SK-N-SH (cell line): ENCODE measurements around the gene HDGF. TPM values are rescaled to one million over a fixed set of nuclear protein-coding genes. Genes with fewer than 3 reads are reported as not detected.

Experiments used
- ELF1 ChIP-seq: IDR thresholded peaks from 2 replicates; pipeline ENCODE4 v1.4.0; 2012
- EZH2phosphoT487 ChIP-seq: fragments of 200-600 bp; sonication (generic); IDR thresholded peaks from 2 replicates; pipeline ENCODE4 v1.6.1; 2017; ENCODE audit warnings: low read depth, mixed run types, mild to moderate bottlenecking, antibody characterized with exemption, moderate library complexity, borderline replicate concordance
- FOSL2 ChIP-seq: IDR thresholded peaks from 2 replicates; pipeline ENCODE4 v1.4.0; 2012; ENCODE audit warnings: low read depth, mild to moderate bottlenecking, moderate library complexity, borderline replicate concordance
- FOXM1 ChIP-seq: IDR thresholded peaks from 2 replicates; pipeline ENCODE4 v1.4.0; 2012; ENCODE audit warnings: low read depth, mild to moderate bottlenecking
- GABPA ChIP-seq: IDR thresholded peaks from 2 replicates; pipeline ENCODE4 v1.4.0; 2012; ENCODE audit warnings: low read depth, mild to moderate bottlenecking
- IRF3 ChIP-seq: fragments of 150-350 bp; IDR thresholded peaks from 2 replicates; pipeline ENCODE4 v1.6.1; 2016; ENCODE audit warnings: mild to moderate bottlenecking, low read depth, low read length
- JUND ChIP-seq: IDR thresholded peaks from 2 replicates; pipeline ENCODE4 v1.4.0; 2012
- MAX ChIP-seq: IDR thresholded peaks from 2 replicates; pipeline ENCODE4 v1.4.0; 2012; ENCODE audit warnings: low read depth
- NFIC ChIP-seq: IDR thresholded peaks from 2 replicates; pipeline ENCODE4 v1.4.0; 2012; ENCODE audit warnings: borderline replicate concordance
- NRF1 ChIP-seq: IDR thresholded peaks from 2 replicates; pipeline ENCODE4 v1.6.1; 2012; ENCODE audit warnings: low read depth, mild to moderate bottlenecking, low read length
- PBX3 ChIP-seq: IDR thresholded peaks from 2 replicates; pipeline ENCODE4; 2012
- RAD21 ChIP-seq: IDR thresholded peaks from 2 replicates; pipeline ENCODE4 v1.6.1; 2012; ENCODE audit warnings: mild to moderate bottlenecking, low read length
- RFX5 ChIP-seq: IDR thresholded peaks from 2 replicates; pipeline ENCODE4 v1.6.1; 2012; ENCODE audit warnings: mild to moderate bottlenecking, improper control_type of control experiment, low read length
- RXRA ChIP-seq: IDR thresholded peaks from 2 replicates; pipeline ENCODE4 v1.4.0; 2012; ENCODE audit warnings: low read depth, mild to moderate bottlenecking, borderline replicate concordance
- SIN3A ChIP-seq: IDR thresholded peaks from 2 replicates; pipeline ENCODE4 v1.6.1; 2012; ENCODE audit warnings: low read depth, mild to moderate bottlenecking, low read length, moderate library complexity, borderline replicate concordance
- TAF1 ChIP-seq: IDR thresholded peaks from 2 replicates; pipeline ENCODE4 v1.6.1; 2012; ENCODE audit warnings: low read depth, mild to moderate bottlenecking, low read length, moderate library complexity, borderline replicate concordance
- TCF12 ChIP-seq: IDR thresholded peaks from 2 replicates; pipeline ENCODE4 v1.4.0; 2012
- TEAD4 ChIP-seq: IDR thresholded peaks from 2 replicates; pipeline ENCODE4 v1.4.0; 2012; ENCODE audit warnings: mild to moderate bottlenecking, borderline replicate concordance; ENCODE audit not compliant: insufficient read depth
- YY1 ChIP-seq: IDR thresholded peaks from 2 replicates; pipeline ENCODE4 v1.4.0; 2012; ENCODE audit warnings: low read depth, mild to moderate bottlenecking
- polyA plus RNA-seq, 3 experiments: library from polyadenylated mRNA; depleted of rRNA; stranded (reverse); fragments of >200 nt; gene quantifications; 2 replicates each; pipeline ENCODE4 v1.2.3, GENCODE V29; 2012
- TF ChIP-seq, protein P1 (sequence below): fragments of 200-600 bp; sonication (generic); IDR thresholded peaks from 2 replicates; pipeline ENCODE4 v1.6.1; 2017; ENCODE audit warnings: antibody characterized with exemption, mild to moderate bottlenecking, moderate library complexity
- TF ChIP-seq, protein P2 (sequence below): fragments of 150-350 bp; IDR thresholded peaks from 2 replicates; pipeline ENCODE4 v1.6.1; 2017; ENCODE audit warnings: antibody characterized with exemption, low read length, low read depth, borderline replicate concordance

HDGF gene
- polyA plus RNA-seq, 1 of the 3 experiments (the other 2 are of a cell fraction): 152 TPM

DNA sequence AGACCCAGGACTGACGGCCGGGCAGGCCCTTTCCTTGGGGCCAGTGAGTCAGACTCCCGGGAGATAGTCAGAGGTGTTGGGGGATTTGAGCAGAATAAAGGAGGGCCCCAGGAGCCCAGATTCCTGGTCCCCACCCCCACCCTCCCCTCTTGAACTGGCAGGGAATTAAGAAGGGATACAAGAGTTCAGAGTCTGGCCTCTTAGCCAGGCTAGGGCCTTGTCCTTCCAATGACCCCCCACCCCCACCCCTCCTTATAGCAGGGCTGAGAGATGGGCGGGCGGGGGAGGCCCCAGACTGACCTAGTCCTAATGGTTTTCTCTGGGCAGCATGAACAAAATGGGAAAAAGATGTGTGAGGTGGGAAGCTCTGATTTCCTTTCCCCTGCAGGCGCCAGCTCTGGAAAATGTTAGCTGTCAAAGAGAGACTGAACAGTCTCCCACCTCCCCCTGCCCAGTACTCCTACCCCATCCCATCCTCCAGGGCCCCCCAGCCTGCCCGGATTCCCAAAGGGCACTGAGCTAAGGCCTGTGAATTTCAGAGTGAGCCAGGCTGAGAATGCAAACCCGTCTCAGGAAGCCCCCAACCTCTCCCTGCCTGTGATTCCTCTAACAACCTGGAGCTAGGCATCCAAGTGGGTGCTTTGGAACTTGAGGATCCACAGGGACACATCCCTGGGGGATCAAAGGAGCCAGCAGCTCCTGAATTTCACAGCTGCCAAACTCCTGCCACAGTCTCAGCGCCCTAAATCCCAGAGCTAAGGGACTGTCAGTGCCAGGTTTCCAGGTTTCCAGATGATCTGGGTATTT, 40.3 kb downstream of the HDGF start (continued):
- TF ChIP-seq GABPA (no peak), NRF1 (no peak), TAF1 (no peak), SIN3A (no peak; the same call in 1 of the 2 replicates), JUND (peak; percentile 17; the same call in 1 of the 2 replicates), ELF1 (no peak), TEAD4 (no peak), MAX (no peak), FOXM1 (no peak), PBX3 (peak; percentile 79), RXRA (peak; percentile 88; the same call in 1 of the 2 replicates), RFX5 (no peak), EZH2phosphoT487 (no peak), NFIC (peak; percentile 38; the same call in 1 of the 2 replicates), YY1 (no peak), TCF12 (peak; percentile 97), FOSL2 (no peak), IRF3 (no peak), RAD21 (no peak)
- TF ChIP-seq, protein P1, sequence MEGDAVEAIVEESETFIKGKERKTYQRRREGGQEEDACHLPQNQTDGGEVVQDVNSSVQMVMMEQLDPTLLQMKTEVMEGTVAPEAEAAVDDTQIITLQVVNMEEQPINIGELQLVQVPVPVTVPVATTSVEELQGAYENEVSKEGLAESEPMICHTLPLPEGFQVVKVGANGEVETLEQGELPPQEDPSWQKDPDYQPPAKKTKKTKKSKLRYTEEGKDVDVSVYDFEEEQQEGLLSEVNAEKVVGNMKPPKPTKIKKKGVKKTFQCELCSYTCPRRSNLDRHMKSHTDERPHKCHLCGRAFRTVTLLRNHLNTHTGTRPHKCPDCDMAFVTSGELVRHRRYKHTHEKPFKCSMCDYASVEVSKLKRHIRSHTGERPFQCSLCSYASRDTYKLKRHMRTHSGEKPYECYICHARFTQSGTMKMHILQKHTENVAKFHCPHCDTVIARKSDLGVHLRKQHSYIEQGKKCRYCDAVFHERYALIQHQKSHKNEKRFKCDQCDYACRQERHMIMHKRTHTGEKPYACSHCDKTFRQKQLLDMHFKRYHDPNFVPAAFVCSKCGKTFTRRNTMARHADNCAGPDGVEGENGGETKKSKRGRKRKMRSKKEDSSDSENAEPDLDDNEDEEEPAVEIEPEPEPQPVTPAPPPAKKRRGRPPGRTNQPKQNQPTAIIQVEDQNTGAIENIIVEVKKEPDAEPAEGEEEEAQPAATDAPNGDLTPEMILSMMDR: no peak
- TF ChIP-seq, protein P2, sequence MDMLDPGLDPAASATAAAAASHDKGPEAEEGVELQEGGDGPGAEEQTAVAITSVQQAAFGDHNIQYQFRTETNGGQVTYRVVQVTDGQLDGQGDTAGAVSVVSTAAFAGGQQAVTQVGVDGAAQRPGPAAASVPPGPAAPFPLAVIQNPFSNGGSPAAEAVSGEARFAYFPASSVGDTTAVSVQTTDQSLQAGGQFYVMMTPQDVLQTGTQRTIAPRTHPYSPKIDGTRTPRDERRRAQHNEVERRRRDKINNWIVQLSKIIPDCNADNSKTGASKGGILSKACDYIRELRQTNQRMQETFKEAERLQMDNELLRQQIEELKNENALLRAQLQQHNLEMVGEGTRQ: no peak
- TF ChIP-seq, all 33 proteins: peak for 12
